ENCODE results near the gene SAMD4B. TPM values are rescaled to one million over a fixed set of nuclear protein-coding genes. Genes with fewer than 3 reads are reported as not detected.

SAMD4B gene
- total RNA-seq, 1 experiment from 2014 or later = 164 TPM

GRCh38 chr19:39347332-39348164 lies 5.3 kb downstream of the SAMD4B start (continued):
- TF ChIP-seq, protein P1, sequence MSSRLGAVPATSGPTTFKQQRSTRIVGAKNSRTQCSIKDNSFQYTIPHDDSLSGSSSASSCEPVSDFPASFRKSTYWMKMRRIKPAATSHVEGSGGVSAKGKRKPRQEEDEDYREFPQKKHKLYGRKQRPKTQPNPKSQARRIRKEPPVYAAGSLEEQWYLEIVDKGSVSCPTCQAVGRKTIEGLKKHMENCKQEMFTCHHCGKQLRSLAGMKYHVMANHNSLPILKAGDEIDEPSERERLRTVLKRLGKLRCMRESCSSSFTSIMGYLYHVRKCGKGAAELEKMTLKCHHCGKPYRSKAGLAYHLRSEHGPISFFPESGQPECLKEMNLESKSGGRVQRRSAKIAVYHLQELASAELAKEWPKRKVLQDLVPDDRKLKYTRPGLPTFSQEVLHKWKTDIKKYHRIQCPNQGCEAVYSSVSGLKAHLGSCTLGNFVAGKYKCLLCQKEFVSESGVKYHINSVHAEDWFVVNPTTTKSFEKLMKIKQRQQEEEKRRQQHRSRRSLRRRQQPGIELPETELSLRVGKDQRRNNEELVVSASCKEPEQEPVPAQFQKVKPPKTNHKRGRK (CRISPR knock-in tag; IDR thresholded peaks at IDR 0.05; ENCODE audit: borderline replicate concordance) = no peak
- TF ChIP-seq TEAD4 (CRISPR knock-in tag; IDR thresholded peaks at IDR 0.05) = no peak
- no peak for TF ChIP-seq SMAD4 (CRISPR knock-in tag; IDR thresholded peaks at IDR 0.05)
- TF ChIP-seq ZNF263 (CRISPR knock-in tag; IDR thresholded peaks at IDR 0.05; ENCODE audit: low read depth) = no peak
- no peak for TF ChIP-seq ZNF219 (CRISPR knock-in tag; IDR thresholded peaks at IDR 0.05; ENCODE audit: borderline replicate concordance)
- no peak for TF ChIP-seq E2F4 (CRISPR knock-in tag; IDR thresholded peaks at IDR 0.05; ENCODE audit: borderline replicate concordance, low read depth)
- TF ChIP-seq SOX15 (CRISPR knock-in tag; IDR thresholded peaks at IDR 0.05) = no peak
- TF ChIP-seq, protein P2, sequence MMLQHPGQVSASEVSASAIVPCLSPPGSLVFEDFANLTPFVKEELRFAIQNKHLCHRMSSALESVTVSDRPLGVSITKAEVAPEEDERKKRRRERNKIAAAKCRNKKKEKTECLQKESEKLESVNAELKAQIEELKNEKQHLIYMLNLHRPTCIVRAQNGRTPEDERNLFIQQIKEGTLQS (CRISPR knock-in tag; conservative IDR thresholded peaks at IDR 0.05) = no peak
- TF ChIP-seq FOXJ3 (CRISPR knock-in tag; IDR thresholded peaks at IDR 0.05; ENCODE audit: borderline replicate concordance) = no peak
- no peak for TF ChIP-seq TP53 (CRISPR knock-in tag; IDR thresholded peaks at IDR 0.05)
- TF ChIP-seq CREB1 (CRISPR knock-in tag; IDR thresholded peaks at IDR 0.05) = no peak
- TF ChIP-seq MLX (CRISPR knock-in tag; IDR thresholded peaks at IDR 0.05) = no peak
- no peak for TF ChIP-seq RELA (CRISPR knock-in tag; IDR thresholded peaks at IDR 0.05; ENCODE audit: borderline replicate concordance)

- TF ChIP-seq, protein P3, sequence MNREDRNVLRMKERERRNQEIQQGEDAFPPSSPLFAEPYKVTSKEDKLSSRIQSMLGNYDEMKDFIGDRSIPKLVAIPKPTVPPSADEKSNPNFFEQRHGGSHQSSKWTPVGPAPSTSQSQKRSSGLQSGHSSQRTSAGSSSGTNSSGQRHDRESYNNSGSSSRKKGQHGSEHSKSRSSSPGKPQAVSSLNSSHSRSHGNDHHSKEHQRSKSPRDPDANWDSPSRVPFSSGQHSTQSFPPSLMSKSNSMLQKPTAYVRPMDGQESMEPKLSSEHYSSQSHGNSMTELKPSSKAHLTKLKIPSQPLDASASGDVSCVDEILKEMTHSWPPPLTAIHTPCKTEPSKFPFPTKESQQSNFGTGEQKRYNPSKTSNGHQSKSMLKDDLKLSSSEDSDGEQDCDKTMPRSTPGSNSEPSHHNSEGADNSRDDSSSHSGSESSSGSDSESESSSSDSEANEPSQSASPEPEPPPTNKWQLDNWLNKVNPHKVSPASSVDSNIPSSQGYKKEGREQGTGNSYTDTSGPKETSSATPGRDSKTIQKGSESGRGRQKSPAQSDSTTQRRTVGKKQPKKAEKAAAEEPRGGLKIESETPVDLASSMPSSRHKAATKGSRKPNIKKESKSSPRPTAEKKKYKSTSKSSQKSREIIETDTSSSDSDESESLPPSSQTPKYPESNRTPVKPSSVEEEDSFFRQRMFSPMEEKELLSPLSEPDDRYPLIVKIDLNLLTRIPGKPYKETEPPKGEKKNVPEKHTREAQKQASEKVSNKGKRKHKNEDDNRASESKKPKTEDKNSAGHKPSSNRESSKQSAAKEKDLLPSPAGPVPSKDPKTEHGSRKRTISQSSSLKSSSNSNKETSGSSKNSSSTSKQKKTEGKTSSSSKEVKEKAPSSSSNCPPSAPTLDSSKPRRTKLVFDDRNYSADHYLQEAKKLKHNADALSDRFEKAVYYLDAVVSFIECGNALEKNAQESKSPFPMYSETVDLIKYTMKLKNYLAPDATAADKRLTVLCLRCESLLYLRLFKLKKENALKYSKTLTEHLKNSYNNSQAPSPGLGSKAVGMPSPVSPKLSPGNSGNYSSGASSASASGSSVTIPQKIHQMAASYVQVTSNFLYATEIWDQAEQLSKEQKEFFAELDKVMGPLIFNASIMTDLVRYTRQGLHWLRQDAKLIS (CRISPR knock-in tag; IDR thresholded peaks at IDR 0.05; ENCODE audit: borderline replicate concordance) = no peak
- no peak for TF ChIP-seq CREM (CRISPR knock-in tag; IDR thresholded peaks at IDR 0.05)
- no peak for TF ChIP-seq GTF2I (CRISPR knock-in tag; conservative IDR thresholded peaks at IDR 0.05)
- no peak for TF ChIP-seq PRRX2 (CRISPR knock-in tag; IDR thresholded peaks at IDR 0.05)
- no peak for TF ChIP-seq ATF1 (CRISPR knock-in tag; IDR thresholded peaks at IDR 0.05)
- TF ChIP-seq SMAD3 (CRISPR knock-in tag; IDR thresholded peaks at IDR 0.05; ENCODE audit: borderline replicate concordance) = no peak
- TF ChIP-seq TCF7 (CRISPR knock-in tag; IDR thresholded peaks at IDR 0.05; ENCODE audit: low read depth) = no peak
- TF ChIP-seq JUN (CRISPR knock-in tag; IDR thresholded peaks at IDR 0.05) = no peak
- TF ChIP-seq ZNF121 (CRISPR knock-in tag; IDR thresholded peaks at IDR 0.05) = no peak
- no peak for TF ChIP-seq NFATC4 (CRISPR knock-in tag; IDR thresholded peaks at IDR 0.05)
- TF ChIP-seq KAT7 (CRISPR knock-in tag; IDR thresholded peaks at IDR 0.05; ENCODE audit: borderline replicate concordance) = no peak
- TF ChIP-seq ZBTB21 (CRISPR knock-in tag; IDR thresholded peaks at IDR 0.05; ENCODE audit: borderline replicate concordance) = no peak
- no peak for TF ChIP-seq ELF4 (CRISPR knock-in tag; IDR thresholded peaks at IDR 0.05; ENCODE audit: low read depth)
- no peak for TF ChIP-seq MAX (CRISPR knock-in tag; IDR thresholded peaks at IDR 0.05)
- Mint-ChIP-seq H3K27me3 (ENCODE audit: low read depth) (no peaks in the 10 kb centered on the region), H3K36me3 (peaks cover 26% of the 10 kb centered on the region), H3K9me3 (no peaks in the 10 kb centered on the region), H3K27ac (no peak overlapping the region), H3K4me1 (peaks cover 6% of the 10 kb centered on the region), H3K4me3 (no peak overlapping the region)
- POLR2A ChIA-PET = no interaction called here
- DNase-seq (ENCODE audit: low spot score) = no peak
- CTCF ChIA-PET = no interaction called here
- ATAC-seq = no peak
Observed at GRCh38 chr19:39349326-39349725, 7.1 kb downstream of the SAMD4B start.

Data from WTC11 (cell line).